ENCODE measurements around the gene CCDC85A.

DNA sequence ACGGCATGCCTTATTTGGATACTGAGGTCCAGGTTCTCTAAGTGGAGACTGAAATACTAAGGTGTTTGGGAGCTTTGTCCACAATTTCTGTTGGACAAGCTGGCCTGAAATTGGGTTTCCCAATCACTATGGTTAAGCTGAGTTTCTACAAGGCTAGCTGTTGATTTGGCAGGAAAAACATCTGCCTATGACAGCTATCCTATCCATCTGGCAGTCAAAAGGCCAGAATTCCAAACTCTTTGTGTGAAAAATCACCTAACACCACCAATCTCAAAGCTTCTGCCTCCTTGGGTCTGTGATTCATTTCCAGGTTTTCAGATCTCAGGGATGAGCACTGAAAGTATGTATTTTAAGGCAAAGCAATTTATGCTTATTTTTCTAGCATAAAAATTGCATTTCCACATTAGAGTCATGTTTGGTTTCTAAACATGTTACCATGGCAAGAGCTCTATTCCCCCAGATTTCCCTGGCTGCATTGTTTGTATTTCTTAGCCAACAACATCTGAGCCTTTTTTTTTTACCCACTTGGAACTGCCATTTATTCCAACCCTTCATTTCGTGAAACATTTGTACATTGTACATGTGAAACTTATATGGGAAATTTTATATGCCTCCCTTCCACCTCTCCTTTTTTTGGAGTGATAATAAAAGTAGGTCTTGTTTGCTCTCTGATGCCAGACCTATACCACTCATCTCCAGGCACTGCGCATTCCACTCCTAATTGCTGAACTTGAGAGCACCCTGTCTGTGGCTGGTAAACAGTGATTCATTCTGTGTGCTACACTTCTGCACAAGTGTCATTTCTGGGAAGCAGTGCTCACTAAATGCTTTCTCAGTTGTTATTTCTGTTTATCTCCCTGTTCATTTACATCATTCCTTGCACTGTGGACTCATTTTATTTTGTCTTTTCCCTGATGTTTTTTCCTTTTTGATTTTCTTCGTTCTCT is 15.9 kb upstream of the CCDC85A start:
- TF ChIP-seq ZNF565 (CRISPR knock-in tag; conservative IDR thresholded peaks at IDR 0.05; ENCODE audit: low read depth): no peak
- no peak for TF ChIP-seq OSR1 (CRISPR knock-in tag; IDR thresholded peaks at IDR 0.05)
- TF ChIP-seq ZFP30 (CRISPR knock-in tag; IDR thresholded peaks at IDR 0.05): no peak
- TF ChIP-seq, protein P1, sequence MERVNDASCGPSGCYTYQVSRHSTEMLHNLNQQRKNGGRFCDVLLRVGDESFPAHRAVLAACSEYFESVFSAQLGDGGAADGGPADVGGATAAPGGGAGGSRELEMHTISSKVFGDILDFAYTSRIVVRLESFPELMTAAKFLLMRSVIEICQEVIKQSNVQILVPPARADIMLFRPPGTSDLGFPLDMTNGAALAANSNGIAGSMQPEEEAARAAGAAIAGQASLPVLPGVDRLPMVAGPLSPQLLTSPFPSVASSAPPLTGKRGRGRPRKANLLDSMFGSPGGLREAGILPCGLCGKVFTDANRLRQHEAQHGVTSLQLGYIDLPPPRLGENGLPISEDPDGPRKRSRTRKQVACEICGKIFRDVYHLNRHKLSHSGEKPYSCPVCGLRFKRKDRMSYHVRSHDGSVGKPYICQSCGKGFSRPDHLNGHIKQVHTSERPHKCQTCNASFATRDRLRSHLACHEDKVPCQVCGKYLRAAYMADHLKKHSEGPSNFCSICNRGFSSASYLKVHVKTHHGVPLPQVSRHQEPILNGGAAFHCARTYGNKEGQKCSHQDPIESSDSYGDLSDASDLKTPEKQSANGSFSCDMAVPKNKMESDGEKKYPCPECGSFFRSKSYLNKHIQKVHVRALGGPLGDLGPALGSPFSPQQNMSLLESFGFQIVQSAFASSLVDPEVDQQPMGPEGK (CRISPR knock-in tag; IDR thresholded peaks at IDR 0.05; ENCODE audit: borderline replicate concordance): no peak
- no peak for TF ChIP-seq ZNF8 (CRISPR knock-in tag; IDR thresholded peaks at IDR 0.05)
- TF ChIP-seq GLIS3 (CRISPR knock-in tag; IDR thresholded peaks at IDR 0.05): no peak

Measured in SK-N-SH treated with all-trans-retinoic acid at 6 μM for 48 hours (cell line).